NCI-H2227 treated with DMSO at 0.1 percent for 48 hours (cell line): ENCODE measurements around the gene MS4A7.

ENCODE experiments used
- DNase-seq: peaks from one replicate; lab custom pipeline; 2025; lab: John Stamatoyannopoulos, UW

Gene MS4A7

GRCh38 chr11:60371386-60371785 is 6.9 kb upstream of the MS4A7 start:
- DNase-seq = no peak

GRCh38 chr11:60371854-60372253 is 6.5 kb upstream of the MS4A7 start:
- no peak for DNase-seq

GRCh38 chr11:60372767-60373166 is 5.6 kb upstream of the MS4A7 start:
- DNase-seq = no peak

- no peak for DNase-seq
Observed at GRCh38 chr11:60375316-60375715, 3.0 kb upstream of the MS4A7 start.

GRCh38 chr11:60376601-60377000 is 1.7 kb upstream of the MS4A7 start:
- no peak for DNase-seq

GRCh38 chr11:60377401-60378136 is 763 bp upstream of the MS4A7 start:
- DNase-seq = no peak

- DNase-seq = no peak
Observed at GRCh38 chr11:60389279-60389910, 11.1 kb downstream of the MS4A7 start.

GRCh38 chr11:60390419-60390818 is 12.1 kb downstream of the MS4A7 start:
- no peak for DNase-seq

- no peak for DNase-seq
Observed at GRCh38 chr11:60392361-60392760, 14.0 kb downstream of the MS4A7 start.

GRCh38 chr11:60393016-60393415 is 14.7 kb downstream of the MS4A7 start:
- DNase-seq = no peak

- no peak for DNase-seq
Observed at GRCh38 chr11:60394666-60395380, 16.5 kb downstream of the MS4A7 start.

- no peak for DNase-seq
Observed at GRCh38 chr11:60396382-60396781, 18.1 kb downstream of the MS4A7 start, which contains the start of gene MS4A14. Gene MS4A14, plus strand, starts transcription at chr11:60396459. Its CDS starts 120 bp downstream, at chr11:60396579.

GRCh38 chr11:60396799-60397198 is 18.5 kb downstream of the MS4A7 start:
- DNase-seq = no peak

- no peak for DNase-seq
Observed at GRCh38 chr11:60420015-60420414, 41.7 kb downstream of the MS4A7 start.

- no peak for DNase-seq
Observed at GRCh38 chr11:60422609-60423008, 44.3 kb downstream of the MS4A7 start.

GRCh38 chr11:60428517-60428916 is 50.2 kb downstream of the MS4A7 start:
- DNase-seq = no peak

GRCh38 chr11:60429272-60429671 is 50.9 kb downstream of the MS4A7 start, which contains the start of gene MS4A5:
Gene MS4A5, plus strand, starts transcription at chr11:60429572. Its CDS starts 103 bp downstream, at chr11:60429675.
- DNase-seq = no peak

- no peak for DNase-seq
Observed at GRCh38 chr11:60431251-60431650, 52.9 kb downstream of the MS4A7 start.

GRCh38 chr11:60433401-60433800 is 55.1 kb downstream of the MS4A7 start:
- no peak for DNase-seq
